CD4-positive, alpha-beta memory T cell (primary cell): ENCODE measurements around the gene EFHD2. TPM values are rescaled to one million over a fixed set of nuclear protein-coding genes. Genes with fewer than 3 reads are reported as not detected.

ENCODE experiments used
- CTCF ChIA-PET: fragments of 350-600 bp; sonication (Branson Sonifier 250); formaldehyde crosslinking; loops from one replicate; lab custom pipeline; 2021; ENCODE audit warnings: inconsistent platforms; ENCODE audit not compliant: partially characterized antibody; lab: Charles Lee
- POLR2A ChIA-PET: fragments of 350-600 bp; sonication (Branson Sonifier 250); formaldehyde crosslinking; loops from one replicate; lab custom pipeline; 2021; ENCODE audit not compliant: partially characterized antibody; lab: Charles Lee
- DNase-seq, 5 donors: peaks; one replicate each; pipeline versions ENCODE4 v3.0.0 to v3.0.0-alpha.2; 2020 to 2022; ENCODE audit warnings: mixed read lengths in 1 of 5
- H3K27ac ChIP-seq: one replicate; pipeline ENCODE4 v1.7.0; 2013; ENCODE audit warnings: low read depth, low read length
- H3K27me3 ChIP-seq: 2 replicates; pipeline ENCODE4 v1.7.0; 2013; ENCODE audit warnings: mild to moderate bottlenecking, low read length, moderate library complexity; ENCODE audit not compliant: insufficient read depth
- H3K36me3 ChIP-seq: 2 replicates; pipeline ENCODE4 v1.7.0; 2013; ENCODE audit warnings: mild to moderate bottlenecking, low read length, moderate library complexity; ENCODE audit not compliant: insufficient read depth
- H3K4me1 ChIP-seq: 2 replicates; pipeline ENCODE4 v1.7.0; 2013; ENCODE audit warnings: mild to moderate bottlenecking, low read length, moderate library complexity; ENCODE audit not compliant: insufficient read depth
- H3K4me3 ChIP-seq, 2 donors: one replicate each; pipeline ENCODE4 v1.7.0; 2013; ENCODE audit warnings: low read length in 2 of 2, mild to moderate bottlenecking in 1 of 2
- H3K9me3 ChIP-seq, 2 donors: one replicate each; pipeline ENCODE4 v1.7.0; 2013; ENCODE audit warnings: low read length in 2 of 2, control low read depth in 1 of 2; ENCODE audit not compliant: control insufficient read depth in 1 of 2
- H3K27ac Mint-ChIP-seq, 7 donors: one replicate each; pipeline ENCODE4 v1.8.0; 2020 to 2021; ENCODE audit warnings: mixed read lengths in 7 of 7, mild to moderate bottlenecking in 6 of 7, inconsistent platforms in 3 of 7, moderate library complexity in 3 of 7
- H3K27me3 Mint-ChIP-seq, 2 donors: one replicate each; pipeline ENCODE4 v1.8.0; 2020 to 2021; ENCODE audit warnings: mixed read lengths in 2 of 2
- H3K36me3 Mint-ChIP-seq, 2 donors: one replicate each; pipeline ENCODE4 v1.8.0; 2020 to 2021; ENCODE audit warnings: mixed read lengths in 2 of 2, inconsistent platforms in 1 of 2, mild to moderate bottlenecking in 1 of 2
- H3K4me1 Mint-ChIP-seq, 4 donors: one replicate each; pipeline ENCODE4 v1.8.0; 2020 to 2021; ENCODE audit warnings: mixed read lengths in 4 of 4, mild to moderate bottlenecking in 1 of 4
- H3K4me3 Mint-ChIP-seq, 8 donors: one replicate each; pipeline ENCODE4 v1.8.0; 2020 to 2021; ENCODE audit warnings: mixed read lengths in 8 of 8, mild to moderate bottlenecking in 7 of 8, moderate library complexity in 6 of 8, inconsistent platforms in 3 of 8
- H3K9me3 Mint-ChIP-seq, 8 donors: one replicate each; pipeline ENCODE4 v1.8.0; 2020 to 2021; ENCODE audit warnings: mixed read lengths in 8 of 8, mild to moderate bottlenecking in 5 of 8, inconsistent platforms in 3 of 8, moderate library complexity in 1 of 8
- intact Hi-C: fragments of 100-400 bp; cut with micrococcal nuclease; formaldehyde crosslinking; loops from one replicate; pipeline ENCODE4 v1.15.1; 2023
- polyA plus RNA-seq, 2 donors: library from polyadenylated mRNA; unstranded; fragments of 300-500 nt; fragmentation: Illumina TruSeq; gene quantifications; one replicate each; pipeline ENCODE4 v1.2.3, GENCODE V29; 2021
- total RNA-seq, 2 experiments: library from RNA; stranded (reverse); gene quantifications; one replicate each; pipeline ENCODE4 v1.2.3, GENCODE V29; 2021

Gene EFHD2
- total and polyA plus RNA-seq, 4 experiments from 2014 or later, result 46.4 to 66.7 (median 54.4) TPM

DNA sequence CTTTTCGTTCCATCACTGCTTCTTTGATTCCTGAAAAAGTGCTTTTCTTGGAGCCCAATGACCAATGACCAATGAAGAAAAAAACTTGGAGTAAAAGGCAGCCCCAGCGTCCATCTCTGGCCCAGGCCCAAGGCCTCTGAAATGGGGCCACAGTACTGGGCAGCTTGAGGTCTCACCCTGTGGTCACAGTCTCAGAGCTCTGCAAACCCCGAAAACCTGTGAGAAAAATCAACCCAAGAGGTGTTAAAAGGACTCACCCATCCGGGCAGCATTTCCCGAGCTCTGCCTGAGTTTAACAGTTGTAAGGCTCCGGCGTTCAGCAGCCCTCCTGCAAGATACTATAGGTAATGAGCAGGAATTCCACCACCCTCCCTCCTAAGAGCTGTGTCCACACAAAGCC, 2.1 kb upstream of the EFHD2 start:
- Mint-ChIP-seq H3K4me1 (peaks cover 14 to 53% (median 29%) of the 10 kb centered on the region in 4 donors), H3K27me3 (no peaks in the 10 kb centered on the region), H3K27ac (peak overlapping the region; percentile 92 to 99 (median 98)), H3K4me3 (peak overlapping the region in 6 of 8 donors; percentile 21 to 71 (median 50)), H3K36me3 (peaks cover 0 to 15% of the 10 kb centered on the region in 2 donors), H3K9me3 (no peaks in the 10 kb centered on the region)
- CTCF ChIA-PET, result interaction anchor here (1.3 to 1.4 kb wide), 4 partner anchors 12 to 84 kb away, joined by 3 to 5 read pairs (median 3); no protein-coding TSS in a partner anchor
- DNase-seq, result no peak
- Histone ChIP-seq H3K4me3 (no peak overlapping the region), H3K27ac (peak overlapping the region; percentile 6), H3K36me3 (no peaks in the 10 kb centered on the region), H3K9me3 (no peaks in the 10 kb centered on the region), H3K4me1 (peaks cover 22% of the 10 kb centered on the region), H3K27me3 (no peaks in the 10 kb centered on the region)
- POLR2A ChIA-PET, result interaction anchor here (6.2 kb wide), 1 partner anchor 12 kb away, joined by 38 read pairs; no protein-coding TSS in a partner anchor
- intact Hi-C loops, result no loop called here

DNA sequence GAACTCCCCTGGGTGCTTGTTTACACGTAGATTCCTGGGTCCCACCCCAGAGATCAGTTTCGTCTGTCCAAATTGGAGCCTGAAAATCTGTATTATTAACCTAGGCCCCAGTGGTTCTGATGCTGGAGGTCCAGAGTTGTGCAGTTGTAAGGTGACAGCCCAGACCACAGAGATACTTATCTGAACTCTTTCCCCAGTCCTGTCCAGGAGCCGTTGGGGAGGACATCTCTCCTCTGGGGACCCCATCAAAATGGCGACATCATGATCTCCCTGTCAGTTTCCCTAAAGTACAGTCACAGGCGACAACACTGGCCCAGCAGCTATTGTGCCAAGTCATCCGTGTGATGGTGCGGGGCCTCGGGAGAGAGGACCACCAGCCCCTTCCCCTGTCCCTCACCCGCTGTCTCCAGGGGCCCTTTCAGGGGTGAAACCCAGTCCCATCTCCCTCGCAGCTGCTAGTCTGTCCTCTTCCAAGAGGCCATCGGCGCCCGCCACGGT, 749 bp upstream of the EFHD2 start:
- peak overlapping the region; percentile 68 to 94 (median 82) for H3K4me3 Mint-ChIP-seq
- H3K36me3 Mint-ChIP-seq, result peaks cover 0 to 17% of the 10 kb centered on the region in 2 donors
- Histone ChIP-seq H3K36me3 (peaks cover 6% of the 10 kb centered on the region), H3K4me3 (peak overlapping the region in 1 of 2 donors; percentile 76), H3K27ac (peak overlapping the region; percentile 92), H3K27me3 (no peaks in the 10 kb centered on the region), H3K4me1 (peaks cover 36% of the 10 kb centered on the region), H3K9me3 (no peaks in the 10 kb centered on the region)
- H3K27ac Mint-ChIP-seq, result peak overlapping the region; percentile 97 to 99 (median 98)
- H3K9me3 Mint-ChIP-seq, result no peaks in the 10 kb centered on the region
- ChIA-PET CTCF (interaction anchor here (0.9 to 1.4 kb wide), 2 partner anchors 10 to 23 kb away, joined by 3 to 4 read pairs; no protein-coding TSS in a partner anchor), POLR2A (interaction anchor here (1.2 to 6.2 kb wide), 3 partner anchors 10 to 69 kb away, joined by 3 to 38 read pairs (median 4); no protein-coding TSS in a partner anchor)
- intact Hi-C loops, result loop anchor here (1.0 kb wide), 1 partner anchor 8 kb away; no protein-coding TSS in a partner anchor
- H3K4me1 Mint-ChIP-seq, result peaks cover 20 to 67% (median 40%) of the 10 kb centered on the region in 4 donors
- no peak for DNase-seq
- H3K27me3 Mint-ChIP-seq, result no peaks in the 10 kb centered on the region

DNA sequence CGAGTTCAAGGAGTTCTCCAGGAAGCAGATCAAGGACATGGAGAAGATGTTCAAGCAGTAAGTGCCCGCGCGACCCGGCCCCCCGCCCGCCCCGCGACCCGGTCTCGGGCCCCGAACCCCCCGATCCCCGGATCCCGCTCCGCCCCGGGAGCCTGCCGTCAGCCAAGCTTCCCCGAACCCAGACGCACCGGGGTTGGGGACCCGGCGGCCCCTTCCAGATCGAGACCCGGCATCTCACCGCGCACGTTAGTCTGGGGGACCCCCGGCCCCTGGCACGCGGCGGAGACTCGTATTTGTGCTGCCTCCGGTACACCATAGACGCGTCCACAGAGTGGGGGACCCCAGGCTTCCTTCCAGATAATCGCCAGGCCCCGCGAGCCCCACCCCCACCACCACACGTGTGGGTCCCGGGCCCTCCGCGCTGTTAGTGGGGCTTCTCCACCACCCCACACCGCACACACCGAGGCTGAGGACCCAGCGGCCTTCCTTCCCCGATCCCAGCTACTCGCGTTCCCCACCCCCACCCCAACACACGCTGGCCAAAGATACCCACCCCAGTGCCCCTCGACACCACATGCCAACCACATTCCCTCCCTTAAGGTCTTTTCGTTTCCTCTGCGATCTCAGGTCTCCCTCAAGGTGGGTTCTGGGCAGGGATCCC, 665 bp downstream of the EFHD2 start:
- peak overlapping the region; percentile 76 to 94 for H3K4me3 ChIP-seq
- H3K27ac ChIP-seq, result peak overlapping the region; percentile 92
- POLR2A ChIA-PET, result interaction anchor here (0.7 to 6.2 kb wide), 9 partner anchors 9 to 478 kb away, joined by 3 to 38 read pairs (median 4); no protein-coding TSS in a partner anchor
- Mint-ChIP-seq H3K4me3 (peak overlapping the region; percentile 89 to 95 (median 93)), H3K9me3 (no peaks in the 10 kb centered on the region), H3K27ac (peak overlapping the region; percentile 92 to 97 (median 96)), H3K36me3 (peaks cover 4 to 29% of the 10 kb centered on the region in 2 donors), H3K4me1 (peaks cover 31 to 77% (median 48%) of the 10 kb centered on the region in 4 donors), H3K27me3 (no peaks in the 10 kb centered on the region)
- peaks cover 50% of the 10 kb centered on the region for H3K4me1 ChIP-seq
- no peaks in the 10 kb centered on the region for H3K9me3 ChIP-seq
- H3K36me3 ChIP-seq, result peaks cover 6% of the 10 kb centered on the region
- peak in 3 of 5 donors; percentile 22 to 26 (median 25) for DNase-seq
- CTCF ChIA-PET, result interaction anchor here (1.0 to 2.2 kb wide), 2 partner anchors 20 to 22 kb away, joined by 4 to 8 read pairs; no protein-coding TSS in a partner anchor
- intact Hi-C loops, result loop anchor here (2.0 kb wide), 1 partner anchor 114 kb away; the partner anchor contains the start of gene CASP9
- no peaks in the 10 kb centered on the region for H3K27me3 ChIP-seq

DNA sequence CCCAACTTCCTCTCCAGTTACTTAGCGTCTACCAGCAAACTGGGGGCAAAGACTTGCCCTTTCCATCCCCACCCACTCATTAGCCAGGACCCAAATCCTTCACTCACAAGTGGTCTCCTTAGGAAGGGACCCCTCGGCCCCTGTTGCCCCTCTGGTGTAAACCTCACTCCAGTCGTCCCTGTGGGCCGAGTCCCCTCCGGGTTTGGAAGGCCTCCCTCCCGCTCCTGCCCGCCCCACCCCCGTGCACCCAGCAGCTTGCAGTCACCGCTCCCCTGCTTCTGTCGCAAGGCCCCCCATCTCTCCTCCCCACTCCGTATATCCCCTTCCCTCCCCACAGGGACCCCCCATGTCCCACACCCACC, 1.2 kb downstream of the EFHD2 start:
- Mint-ChIP-seq H3K27ac (peak overlapping the region; percentile 92 to 97 (median 96)), H3K4me1 (peaks cover 35 to 81% (median 53%) of the 10 kb centered on the region in 4 donors), H3K4me3 (peak overlapping the region; percentile 89 to 95 (median 93)), H3K27me3 (no peaks in the 10 kb centered on the region), H3K9me3 (no peaks in the 10 kb centered on the region), H3K36me3 (peaks cover 4 to 32% of the 10 kb centered on the region in 2 donors)
- no peaks in the 10 kb centered on the region for H3K27me3 ChIP-seq
- intact Hi-C loops, result loop anchor here (2.0 kb wide), 1 partner anchor 114 kb away; the partner anchor contains the start of gene CASP9
- H3K27ac ChIP-seq, result peak overlapping the region; percentile 92
- ChIA-PET POLR2A (interaction anchor here (1.5 to 2.5 kb wide), 4 partner anchors 9 to 68 kb away, joined by 4 to 9 read pairs (median 8); no protein-coding TSS in a partner anchor), CTCF (interaction anchor here (2.2 kb wide), 1 partner anchor 19 kb away, joined by 8 read pairs; no protein-coding TSS in a partner anchor)
- H3K9me3 ChIP-seq, result no peaks in the 10 kb centered on the region
- peaks cover 6% of the 10 kb centered on the region for H3K36me3 ChIP-seq
- peaks cover 55% of the 10 kb centered on the region for H3K4me1 ChIP-seq
- peak overlapping the region; percentile 76 to 94 for H3K4me3 ChIP-seq
- no peak for DNase-seq

DNA sequence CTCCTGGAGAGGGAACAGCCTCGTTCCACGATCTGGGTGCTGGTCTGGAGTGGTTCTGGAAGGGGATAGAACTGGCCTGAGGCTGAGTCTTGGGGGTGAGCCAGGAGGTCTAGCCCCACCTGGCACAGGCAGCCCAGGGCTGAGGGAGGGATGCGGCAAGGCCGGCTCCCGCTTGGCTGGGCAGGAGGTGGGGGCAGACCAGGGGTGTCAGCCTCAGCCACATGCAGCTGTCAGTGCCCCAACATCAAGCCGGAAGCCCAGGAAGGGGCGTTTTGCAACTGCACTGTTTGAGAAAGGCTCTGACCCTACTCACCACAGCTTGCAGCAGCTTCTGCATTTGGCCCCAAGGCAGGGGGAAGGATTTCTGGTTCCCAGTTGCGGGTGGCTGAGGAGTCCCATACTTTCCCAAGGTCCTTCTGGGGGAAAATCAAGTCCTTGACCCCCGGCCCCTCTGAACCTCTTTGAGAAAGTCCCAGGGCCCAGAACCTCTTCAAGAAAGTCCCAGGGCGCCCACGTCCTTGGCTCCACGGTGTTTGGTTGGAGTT, 2.0 kb downstream of the EFHD2 start:
- peak overlapping the region; percentile 92 to 97 (median 96) for H3K27ac Mint-ChIP-seq
- H3K36me3 Mint-ChIP-seq, result peaks cover 4 to 37% of the 10 kb centered on the region in 2 donors
- ChIA-PET CTCF (interaction anchor here (1.0 to 2.2 kb wide), 3 partner anchors 8 to 88 kb away, joined by 4 to 8 read pairs (median 7); no protein-coding TSS in a partner anchor), POLR2A (interaction anchor here (1.6 to 2.5 kb wide), 3 partner anchors 20 to 88 kb away, joined by 5 to 9 read pairs (median 6); no protein-coding TSS in a partner anchor)
- peak overlapping the region; percentile 89 to 95 (median 93) for H3K4me3 Mint-ChIP-seq
- Histone ChIP-seq H3K4me1 (peaks cover 63% of the 10 kb centered on the region), H3K36me3 (peaks cover 6% of the 10 kb centered on the region), H3K27ac (peak overlapping the region; percentile 92), H3K4me3 (peak overlapping the region; percentile 76 to 94), H3K27me3 (no peaks in the 10 kb centered on the region), H3K9me3 (no peaks in the 10 kb centered on the region)
- DNase-seq, result peak in 4 of 5 donors; percentile 35 to 76 (median 42)
- intact Hi-C loops, result loop anchor here (2.0 kb wide), 1 partner anchor 113 kb away; the partner anchor contains the start of gene CASP9
- H3K4me1 Mint-ChIP-seq, result peaks cover 41 to 86% (median 58%) of the 10 kb centered on the region in 4 donors
- H3K27me3 Mint-ChIP-seq, result no peaks in the 10 kb centered on the region
- H3K9me3 Mint-ChIP-seq, result no peaks in the 10 kb centered on the region

DNA sequence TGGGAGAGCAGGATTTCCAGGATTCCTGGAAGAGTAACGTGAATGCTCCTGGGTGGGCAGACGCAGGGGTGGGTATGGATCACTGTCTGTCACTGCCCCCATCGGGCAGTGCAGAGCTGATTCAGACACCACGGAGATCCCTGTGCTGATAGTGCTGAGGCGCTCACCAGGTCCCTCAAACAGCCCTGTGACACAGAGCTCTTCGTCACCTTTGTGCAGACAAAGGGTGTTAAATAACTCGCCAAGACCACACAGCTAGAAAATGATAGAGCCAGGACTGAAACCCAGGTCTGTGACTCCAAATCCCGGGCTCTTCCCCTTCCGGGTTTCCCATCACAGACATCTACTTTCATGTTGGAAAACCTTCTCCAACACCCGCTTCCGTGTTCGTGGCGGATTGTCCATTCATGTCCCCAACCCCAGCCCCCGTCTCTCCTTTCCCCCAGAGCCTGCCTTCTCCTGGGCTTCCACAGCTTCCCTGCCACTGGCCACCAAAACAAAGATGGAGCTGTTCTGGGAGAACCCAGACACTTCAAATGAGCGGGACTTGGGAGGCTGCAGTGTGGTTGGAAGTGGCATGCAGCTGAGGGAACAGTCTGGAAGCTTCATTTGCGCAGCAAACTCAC, 2.6 kb downstream of the EFHD2 start:
- Mint-ChIP-seq H3K9me3 (no peaks in the 10 kb centered on the region), H3K4me1 (peaks cover 44 to 86% (median 60%) of the 10 kb centered on the region in 4 donors), H3K36me3 (peaks cover 4 to 38% of the 10 kb centered on the region in 2 donors), H3K4me3 (peak overlapping the region; percentile 89 to 95 (median 93)), H3K27me3 (no peaks in the 10 kb centered on the region), H3K27ac (peak overlapping the region; percentile 92 to 97 (median 96))
- peak overlapping the region in 1 of 2 donors; percentile 76 for H3K4me3 ChIP-seq
- intact Hi-C loops, result no loop called here
- H3K27me3 ChIP-seq, result no peaks in the 10 kb centered on the region
- H3K4me1 ChIP-seq, result peaks cover 69% of the 10 kb centered on the region
- CTCF ChIA-PET, result interaction anchor here (1.0 to 2.2 kb wide), 3 partner anchors 8 to 89 kb away, joined by 4 to 8 read pairs (median 7); no protein-coding TSS in a partner anchor
- H3K9me3 ChIP-seq, result no peaks in the 10 kb centered on the region
- peak overlapping the region; percentile 92 for H3K27ac ChIP-seq
- peak in 4 of 5 donors; percentile 26 to 84 (median 36) for DNase-seq
- peaks cover 6% of the 10 kb centered on the region for H3K36me3 ChIP-seq
- POLR2A ChIA-PET, result interaction anchor here (1.6 to 2.5 kb wide), 3 partner anchors 19 to 89 kb away, joined by 5 to 9 read pairs (median 6); no protein-coding TSS in a partner anchor
